Subcutaneous adipose tissue (tissue), 4 donors: ENCODE measurements around the gene SART1. TPM values are rescaled to one million over a fixed set of nuclear protein-coding genes. Genes with fewer than 3 reads are reported as not detected.

Source experiments
- total RNA-seq, 4 donors: library from RNA; depleted of rRNA; stranded (reverse); fragments of >200 nt; gene quantifications; one replicate each; pipeline ENCODE4 v1.1.0, GENCODE V29; 2016

The SART1 gene
- total RNA-seq, 4 donors from 2014 or later = 33.7 to 69.9 (median 41.8) TPM

Other genes with a start within 250 kb of the SART1 start
- gene KAT5, start 249.5 kb upstream of the SART1 start, total RNA-seq = 10 to 100 TPM; 39.3 to 54.2 (median 49.0) TPM
- 100 to 1,000 TPM in 2 of 4 donors, 10 to 100 TPM in 2; 41.6 to 101 (median 97.7) TPM for gene RNASEH2C, start 240.9 kb upstream of the SART1 start, total RNA-seq
- gene AP5B1, start 180.8 kb upstream of the SART1 start, total RNA-seq = 10 to 100 TPM in 3 of 4 donors, 1 to 10 TPM in 1; 7.0 to 30.0 (median 14.6) TPM
- gene OVOL1, start 174.7 kb upstream of the SART1 start, total RNA-seq = under 1 TPM in 2 of 4 donors, not detected in 2; 0.34 to 0.44 TPM
- gene SNX32, start 127.8 kb upstream of the SART1 start, total RNA-seq = under 1 TPM in 1 of 4 donors, not detected in 3; 0.85 TPM
- 100 to 1,000 TPM; 375 to 550 (median 447) TPM for gene CFL1, start 103.6 kb upstream of the SART1 start, total RNA-seq
- gene MUS81, start 101.3 kb upstream of the SART1 start, total RNA-seq = 10 to 100 TPM; 19.9 to 41.8 (median 30.2) TPM
- 10 to 100 TPM; 45.0 to 85.2 (median 62.2) TPM for gene EFEMP2, start 88.9 kb upstream of the SART1 start, total RNA-seq
- gene CTSW, start 81.9 kb upstream of the SART1 start, total RNA-seq = 1 to 10 TPM in 3 of 4 donors, not detected in 1; 1.7 to 5.7 (median 2.9) TPM
- 10 to 100 TPM; 43.8 to 64.2 (median 51.9) TPM for gene FIBP, start 73.3 kb upstream of the SART1 start, total RNA-seq
- gene CCDC85B, start 71.1 kb upstream of the SART1 start, total RNA-seq = 10 to 100 TPM; 15.7 to 59.9 (median 29.3) TPM
- 10 to 100 TPM in 1 of 4 donors, 1 to 10 TPM in 3; 1.5 to 15.2 (median 2.8) TPM for gene FOSL1, start 61.3 kb upstream of the SART1 start, total RNA-seq
- 10 to 100 TPM; 18.5 to 20.5 (median 19.4) TPM for gene C11orf68, start 42.7 kb upstream of the SART1 start, total RNA-seq
- 10 to 100 TPM; 34.4 to 85.0 (median 54.4) TPM for gene DRAP1, start 42.3 kb upstream of the SART1 start, total RNA-seq
- not detected for gene TSGA10IP, start 16.3 kb upstream of the SART1 start, total RNA-seq
- gene EIF1AD, start 40.4 kb downstream of the SART1 start, total RNA-seq = 10 to 100 TPM; 12.1 to 33.5 (median 25.4) TPM
- gene BANF1, start 40.8 kb downstream of the SART1 start, total RNA-seq = 10 to 100 TPM; 14.9 to 67.8 (median 16.7) TPM
- gene CST6, start 50.3 kb downstream of the SART1 start, total RNA-seq = not detected
- 1 to 10 TPM in 1 of 4 donors, not detected in 3; 1.5 TPM for gene CATSPER1, start 64.7 kb downstream of the SART1 start, total RNA-seq
- under 1 TPM in 1 of 4 donors, not detected in 3; 0.38 TPM for gene GAL3ST3, start 87.4 kb downstream of the SART1 start, total RNA-seq
- gene SF3B2, start 90.6 kb downstream of the SART1 start, total RNA-seq = 100 to 1,000 TPM in 3 of 4 donors, 10 to 100 TPM in 1; 97.2 to 223 (median 118) TPM
- 10 to 100 TPM; 38.3 to 75.7 (median 41.0) TPM for gene PACS1, start 108.5 kb downstream of the SART1 start, total RNA-seq